ENCODE results near the gene S100PBP.
A peak's percentile ranks its signal among the peaks of the same experiment; 100 is the strongest.
"Not testable (repeated sequence)": the region's sequence is repeated elsewhere in the genome, so short reads cannot be mapped to it uniquely, and the experiment has no call there.

The S100PBP gene

DNA sequence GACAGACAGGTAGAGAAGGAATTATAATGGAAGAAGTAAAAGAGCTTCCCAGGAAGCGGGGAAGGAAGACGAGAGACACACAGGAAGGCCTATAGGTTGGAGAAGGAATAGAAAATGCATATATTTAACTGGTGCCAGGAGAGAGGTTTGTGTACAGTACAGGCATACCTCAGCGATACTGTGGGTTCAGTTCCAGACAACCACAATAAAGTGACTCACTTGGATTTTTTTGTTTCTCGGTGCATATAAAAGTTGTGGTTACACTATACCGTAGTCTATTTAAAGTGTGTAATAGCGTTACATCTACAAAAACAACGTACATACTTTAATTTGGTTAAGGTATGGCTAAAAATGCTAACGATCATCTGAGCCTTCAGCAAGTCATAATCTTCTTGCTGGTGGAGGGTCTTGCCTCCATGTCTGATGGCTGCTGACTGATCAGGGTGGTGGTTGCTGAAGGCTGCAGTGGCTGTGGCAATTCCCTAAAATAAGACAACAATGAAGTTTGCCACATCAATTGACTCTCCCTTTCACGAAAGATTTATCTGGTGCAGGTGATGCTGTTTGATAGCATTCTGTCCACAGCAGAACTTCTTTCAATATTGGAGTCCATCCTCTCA, 16.2 kb upstream of the S100PBP start:
- Histone ChIP-seq H3K36me3 (ENCODE audit: insufficient read depth, low read length) (peaks cover 43% of the 10 kb centered on the region), H3K9me3 (ENCODE audit: control insufficient read depth, insufficient read depth, low read length) (peaks cover 3% of the 10 kb centered on the region; the same call in 1 of the 2 replicates), H3K9ac (ENCODE audit: low read depth, low read length) (no peak overlapping the region), H3K4me1 (ENCODE audit: insufficient read depth, low read length) (no peaks in the 10 kb centered on the region)

DNA sequence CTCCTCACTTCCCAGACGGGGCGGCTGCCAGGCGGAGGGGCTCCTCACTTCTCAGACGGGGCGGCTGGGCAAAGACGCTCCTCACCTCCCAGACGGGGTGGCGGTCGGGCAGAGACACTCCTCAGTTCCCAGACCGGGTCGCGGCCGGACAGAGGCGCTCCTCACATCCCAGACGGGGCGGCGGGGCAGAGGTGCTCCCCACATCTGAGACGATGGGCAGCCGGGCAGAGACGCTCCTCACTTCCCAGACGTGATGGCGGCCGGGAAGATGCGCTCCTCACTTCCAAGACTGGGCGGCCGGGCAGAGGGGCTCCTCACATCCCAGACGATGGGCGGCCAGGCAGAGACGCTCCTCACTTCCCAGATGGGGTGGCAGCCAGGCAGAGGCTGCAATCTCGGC, 13.0 kb upstream of the S100PBP start:
- H3K9ac ChIP-seq (ENCODE audit: low read depth, low read length); H3K9me3 ChIP-seq (ENCODE audit: control insufficient read depth, insufficient read depth, low read length); H3K4me1 ChIP-seq (ENCODE audit: insufficient read depth, low read length): not testable (repeated sequence)
- H3K36me3 ChIP-seq (ENCODE audit: insufficient read depth, low read length) = peaks cover 49% of the 10 kb centered on the region

DNA sequence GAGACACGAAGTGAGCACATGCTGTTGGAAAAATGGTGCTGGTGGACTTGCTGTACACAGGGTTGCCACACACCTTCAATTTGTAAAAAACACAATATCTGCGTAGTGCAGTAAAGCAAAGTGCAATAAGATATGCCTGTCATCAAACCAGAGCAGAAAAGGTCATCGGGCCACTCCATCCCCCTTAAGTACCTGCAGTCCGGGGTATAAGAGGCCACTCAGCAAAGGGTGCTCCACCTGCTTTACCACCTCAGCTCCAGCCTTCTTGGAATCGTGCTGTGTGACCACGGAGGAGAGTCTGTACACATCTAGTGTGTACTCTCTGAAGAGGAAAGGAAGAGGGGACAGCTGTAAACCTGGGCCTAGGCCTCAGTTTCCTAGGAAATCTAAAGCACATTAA, 11.2 kb upstream of the S100PBP start:
- Histone ChIP-seq H3K4me1 (ENCODE audit: insufficient read depth, low read length) (no peaks in the 10 kb centered on the region), H3K9me3 (ENCODE audit: control insufficient read depth, insufficient read depth, low read length) (peaks cover 3% of the 10 kb centered on the region), H3K9ac (ENCODE audit: low read depth, low read length) (no peak overlapping the region), H3K36me3 (ENCODE audit: insufficient read depth, low read length) (peaks cover 57% of the 10 kb centered on the region)

DNA sequence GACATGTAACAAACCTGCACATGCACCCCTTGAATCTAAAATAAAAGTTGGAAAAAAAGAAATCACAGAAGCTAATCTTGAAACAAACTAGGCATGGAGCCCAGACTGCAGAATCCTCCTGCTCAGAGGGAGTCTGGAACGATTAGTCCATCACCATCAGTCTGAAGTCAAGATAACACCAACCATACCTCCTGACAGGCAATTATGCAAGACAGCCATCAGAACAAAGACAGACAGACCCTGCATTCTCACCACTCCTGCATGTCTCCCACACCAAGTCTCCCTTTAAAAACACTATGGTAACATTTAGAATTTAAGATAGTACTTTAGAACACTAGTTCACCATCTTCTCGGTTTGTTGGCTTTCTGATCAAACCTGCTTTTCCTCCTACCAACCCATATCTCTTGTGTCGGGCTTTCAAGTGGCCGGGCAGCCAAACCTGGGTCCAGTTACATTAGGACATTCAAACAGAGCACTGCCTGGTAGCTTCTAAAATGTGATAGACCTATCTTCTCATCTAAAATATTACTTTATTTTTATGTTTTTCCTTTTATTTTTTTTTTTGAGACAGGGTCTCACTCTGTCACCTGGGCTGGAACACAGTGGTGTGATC, 10.4 kb upstream of the S100PBP start:
- Histone ChIP-seq H3K9me3 (ENCODE audit: control insufficient read depth, insufficient read depth, low read length) (peaks cover 3% of the 10 kb centered on the region), H3K4me1 (ENCODE audit: insufficient read depth, low read length) (peaks cover 3% of the 10 kb centered on the region; the same call in 1 of the 2 replicates), H3K9ac (ENCODE audit: low read depth, low read length) (no peak overlapping the region), H3K36me3 (ENCODE audit: insufficient read depth, low read length) (peaks cover 52% of the 10 kb centered on the region)

DNA sequence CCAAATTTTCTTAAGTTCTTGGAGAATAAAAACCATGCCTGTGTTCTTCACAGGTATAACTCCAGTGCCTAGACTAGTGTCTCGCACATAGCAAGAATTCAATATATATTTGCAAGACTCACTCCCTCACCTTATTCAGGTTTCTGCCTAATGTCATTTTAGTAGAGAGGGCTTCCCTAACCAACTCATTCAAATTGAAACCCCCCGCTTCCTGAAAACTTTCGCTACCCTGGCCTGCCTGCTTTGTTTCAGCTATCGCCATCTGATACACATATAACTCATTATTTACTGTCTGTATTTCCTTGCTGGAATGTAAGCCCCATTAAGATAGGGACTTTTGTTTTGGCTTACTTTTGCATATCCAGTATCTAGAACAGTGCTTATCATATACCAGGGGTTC, 8.9 kb upstream of the S100PBP start:
- Histone ChIP-seq H3K36me3 (ENCODE audit: insufficient read depth, low read length) (peaks cover 41% of the 10 kb centered on the region), H3K9ac (ENCODE audit: low read depth, low read length) (no peak overlapping the region), H3K4me1 (ENCODE audit: insufficient read depth, low read length) (peaks cover 7% of the 10 kb centered on the region; the same call in 1 of the 2 replicates), H3K9me3 (ENCODE audit: control insufficient read depth, insufficient read depth, low read length) (peaks cover 3% of the 10 kb centered on the region)

DNA sequence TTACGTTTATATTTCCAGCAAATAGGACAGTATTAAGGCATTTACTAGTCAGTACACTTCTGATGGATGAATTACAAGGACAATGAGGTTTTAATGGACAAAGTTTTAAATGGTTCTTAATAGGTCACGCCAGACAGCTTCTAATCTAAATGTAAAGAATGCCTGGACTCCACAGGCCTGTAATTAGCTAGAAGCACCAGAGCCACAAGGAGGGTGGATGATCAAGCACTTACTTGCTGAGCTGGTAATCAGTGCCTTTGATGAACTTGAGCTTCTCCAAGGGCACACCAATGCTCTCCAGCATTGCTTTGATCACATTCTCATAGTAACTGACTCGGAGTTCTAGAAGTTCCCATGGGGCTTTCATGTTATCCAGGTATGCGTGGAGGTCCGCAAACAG, 7.1 kb upstream of the S100PBP start:
- no peak overlapping the region for H3K9ac ChIP-seq (ENCODE audit: low read depth, low read length)
- H3K9me3 ChIP-seq (ENCODE audit: control insufficient read depth, insufficient read depth, low read length) = peaks cover 1% of the 10 kb centered on the region
- H3K36me3 ChIP-seq (ENCODE audit: insufficient read depth, low read length) = peaks cover 46% of the 10 kb centered on the region
- peaks cover 9% of the 10 kb centered on the region for H3K4me1 ChIP-seq (ENCODE audit: insufficient read depth, low read length)

DNA sequence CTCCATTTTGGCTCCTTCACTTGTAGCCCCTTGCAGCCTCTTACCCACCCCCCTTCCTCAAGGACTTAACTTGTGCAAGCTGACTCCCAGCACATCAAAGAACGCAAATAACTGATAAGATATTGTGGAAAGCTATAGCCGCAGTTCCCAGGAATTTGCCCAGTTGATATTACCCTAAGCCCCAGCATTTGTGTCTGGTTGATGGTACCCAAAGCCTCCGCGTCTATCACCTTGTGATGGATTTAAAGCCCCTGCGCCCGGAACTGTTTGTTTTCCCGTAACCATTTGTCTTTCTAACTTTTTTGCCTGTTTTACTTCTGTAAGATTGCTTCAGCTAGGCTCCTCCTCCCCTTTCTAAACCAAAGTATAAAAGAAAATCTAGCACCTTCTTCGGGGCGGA, 6.2 kb upstream of the S100PBP start:
- Histone ChIP-seq H3K36me3 (ENCODE audit: insufficient read depth, low read length) (peaks cover 42% of the 10 kb centered on the region), H3K9ac (ENCODE audit: low read depth, low read length) (no peak overlapping the region), H3K9me3 (ENCODE audit: control insufficient read depth, insufficient read depth, low read length) (no peaks in the 10 kb centered on the region; the same call in 1 of the 2 replicates), H3K4me1 (ENCODE audit: insufficient read depth, low read length) (peaks cover 9% of the 10 kb centered on the region)

DNA sequence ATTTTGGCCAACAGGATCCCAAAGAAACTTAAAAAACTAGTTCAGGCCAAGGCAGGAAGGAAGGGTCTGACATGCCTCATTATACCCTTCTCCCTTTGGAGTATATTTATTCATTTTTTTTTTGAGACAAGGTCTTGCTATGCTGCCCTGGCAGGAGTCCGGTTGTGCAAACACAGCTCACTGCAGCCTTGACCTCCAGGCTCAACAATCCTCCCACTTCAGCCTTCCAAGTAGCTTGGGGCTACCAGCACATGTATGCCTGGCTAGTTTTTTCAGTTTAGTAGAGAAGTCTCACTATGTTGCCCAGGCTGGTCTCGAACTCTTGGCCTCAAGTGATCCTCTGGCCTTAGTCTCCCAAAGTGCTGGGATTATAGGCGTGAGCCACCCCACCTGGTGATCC, 5.5 kb upstream of the S100PBP start:
- Histone ChIP-seq H3K9ac (ENCODE audit: low read depth, low read length) (no peak overlapping the region), H3K36me3 (ENCODE audit: insufficient read depth, low read length) (peaks cover 36% of the 10 kb centered on the region), H3K4me1 (ENCODE audit: insufficient read depth, low read length) (peaks cover 9% of the 10 kb centered on the region), H3K9me3 (ENCODE audit: control insufficient read depth, insufficient read depth, low read length) (no peaks in the 10 kb centered on the region)

DNA sequence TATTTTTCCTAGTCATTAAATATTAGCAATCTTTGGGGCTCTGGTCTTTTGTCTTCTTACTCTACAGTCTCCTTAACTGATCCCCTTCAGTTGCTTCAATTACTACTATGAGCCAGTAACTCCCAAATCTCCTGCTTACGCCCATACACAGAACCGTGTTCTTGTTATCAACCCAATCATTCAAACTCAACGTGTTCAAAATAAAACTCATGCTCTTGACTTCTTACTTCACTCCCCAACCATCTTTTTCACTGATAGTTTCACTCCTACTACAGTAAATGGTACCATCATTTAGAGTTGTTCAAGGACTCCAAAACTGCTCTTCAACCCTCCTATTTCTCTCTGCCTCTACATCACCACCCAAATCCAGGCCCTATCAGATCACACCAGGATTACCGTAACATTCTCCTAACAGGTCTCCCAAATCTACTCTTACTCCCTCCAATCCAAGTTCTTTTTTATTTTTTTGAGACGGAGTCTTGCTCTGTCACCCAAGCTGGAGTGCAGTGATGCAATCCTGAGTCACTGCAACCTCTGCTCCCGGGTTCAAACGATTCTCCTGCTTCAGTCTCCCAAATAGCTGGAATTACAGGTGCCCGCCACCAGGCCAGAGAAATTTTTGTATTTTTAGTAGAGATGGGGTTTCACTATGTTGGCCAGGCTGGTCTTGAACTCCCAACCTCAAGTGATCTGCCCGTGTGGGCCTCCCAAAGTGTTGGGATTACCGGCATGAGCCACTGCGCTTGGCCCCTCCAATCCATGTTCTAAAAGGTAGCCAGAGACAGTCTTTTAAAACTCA, 3.3 kb upstream of the S100PBP start:
- Histone ChIP-seq H3K4me1 (ENCODE audit: insufficient read depth, low read length) (peaks cover 9% of the 10 kb centered on the region), H3K36me3 (ENCODE audit: insufficient read depth, low read length) (peaks cover 21% of the 10 kb centered on the region), H3K9ac (ENCODE audit: low read depth, low read length) (no peak overlapping the region), H3K9me3 (ENCODE audit: control insufficient read depth, insufficient read depth, low read length) (no peaks in the 10 kb centered on the region)

DNA sequence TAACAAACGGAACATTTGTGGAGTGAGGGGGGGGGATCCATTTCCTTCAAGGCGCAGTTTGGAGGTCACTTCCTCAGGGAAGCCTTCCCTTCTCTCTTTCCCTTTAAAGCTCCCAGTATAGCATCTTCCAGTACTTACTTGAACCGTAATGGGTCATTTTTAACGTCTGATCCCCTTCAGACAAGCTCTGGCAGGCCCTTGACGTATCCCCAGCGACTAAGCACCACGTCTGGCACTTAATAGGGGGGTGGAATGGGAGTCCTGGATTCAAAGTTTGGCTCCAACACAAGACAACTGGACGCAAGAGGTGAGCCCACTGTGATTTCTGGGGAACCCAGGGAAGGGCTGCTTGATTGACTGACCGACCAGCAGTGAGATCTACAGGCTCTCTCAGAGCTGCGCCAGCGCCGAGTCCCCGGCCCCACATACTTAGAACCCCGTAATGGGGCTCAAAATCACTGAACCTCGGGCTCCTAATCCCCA, 736 bp upstream of the S100PBP start:
- Histone ChIP-seq H3K4me1 (ENCODE audit: insufficient read depth, low read length) (peaks cover 9% of the 10 kb centered on the region), H3K36me3 (ENCODE audit: insufficient read depth, low read length) (peaks cover 4% of the 10 kb centered on the region; the same call in 1 of the 2 replicates), H3K9ac (ENCODE audit: low read depth, low read length) (peak overlapping the region; percentile 80), H3K9me3 (ENCODE audit: control insufficient read depth, insufficient read depth, low read length) (no peaks in the 10 kb centered on the region)

DNA sequence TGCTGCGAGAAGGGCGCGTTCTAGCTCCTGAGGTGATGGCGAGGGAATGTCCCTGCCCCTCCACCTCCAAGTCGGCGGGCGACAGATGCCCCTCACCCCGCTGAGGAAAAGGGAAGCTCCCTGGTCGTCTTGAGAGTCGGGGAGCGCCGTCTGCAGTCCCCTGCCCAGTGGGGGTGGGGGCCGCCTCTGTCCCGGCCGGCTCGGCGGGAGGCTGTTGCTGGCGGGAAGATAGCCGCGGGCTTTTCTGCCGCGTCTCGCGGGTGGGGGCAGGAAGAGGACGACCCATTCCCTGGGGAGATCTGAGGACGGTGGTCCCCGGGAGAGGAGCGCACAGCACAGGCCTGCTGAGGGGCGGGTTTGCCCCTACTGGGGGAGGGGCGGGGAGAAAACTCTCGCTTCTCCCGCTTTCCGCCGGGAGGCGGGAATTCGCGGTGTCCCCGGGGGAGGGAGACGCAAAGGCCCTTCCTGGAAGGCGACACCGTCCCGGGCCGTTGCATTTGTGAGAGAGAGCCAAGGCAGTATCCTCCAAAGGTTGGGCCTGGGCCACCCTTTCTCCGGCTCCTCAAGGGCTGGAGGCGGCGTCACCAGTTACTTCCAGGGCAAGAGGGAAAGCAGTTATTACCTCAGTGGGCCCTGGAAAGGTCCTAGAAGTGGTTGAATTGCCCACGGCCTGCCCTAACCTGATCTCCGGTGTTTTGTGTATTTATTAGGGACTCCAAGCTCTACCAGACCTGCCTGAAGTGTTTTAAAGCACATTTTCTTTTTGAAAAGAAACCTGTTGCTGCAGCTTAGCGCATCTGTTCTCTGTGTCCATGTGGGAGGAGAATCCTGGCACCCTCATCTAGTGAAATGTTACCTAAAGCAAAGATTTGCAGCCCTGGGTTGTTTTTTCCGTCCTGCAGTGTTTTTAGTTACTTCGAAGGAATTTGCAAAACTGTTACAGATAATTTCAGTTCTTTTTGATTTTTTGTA, 648 bp downstream of the S100PBP start:
- peaks cover 4% of the 10 kb centered on the region; the same call in 1 of the 2 replicates for H3K36me3 ChIP-seq (ENCODE audit: insufficient read depth, low read length)
- peak overlapping the region; percentile 95 for H3K9ac ChIP-seq (ENCODE audit: low read depth, low read length)
- H3K9me3 ChIP-seq (ENCODE audit: control insufficient read depth, insufficient read depth, low read length) = no peaks in the 10 kb centered on the region
- peaks cover 3% of the 10 kb centered on the region for H3K4me1 ChIP-seq (ENCODE audit: insufficient read depth, low read length)

DNA sequence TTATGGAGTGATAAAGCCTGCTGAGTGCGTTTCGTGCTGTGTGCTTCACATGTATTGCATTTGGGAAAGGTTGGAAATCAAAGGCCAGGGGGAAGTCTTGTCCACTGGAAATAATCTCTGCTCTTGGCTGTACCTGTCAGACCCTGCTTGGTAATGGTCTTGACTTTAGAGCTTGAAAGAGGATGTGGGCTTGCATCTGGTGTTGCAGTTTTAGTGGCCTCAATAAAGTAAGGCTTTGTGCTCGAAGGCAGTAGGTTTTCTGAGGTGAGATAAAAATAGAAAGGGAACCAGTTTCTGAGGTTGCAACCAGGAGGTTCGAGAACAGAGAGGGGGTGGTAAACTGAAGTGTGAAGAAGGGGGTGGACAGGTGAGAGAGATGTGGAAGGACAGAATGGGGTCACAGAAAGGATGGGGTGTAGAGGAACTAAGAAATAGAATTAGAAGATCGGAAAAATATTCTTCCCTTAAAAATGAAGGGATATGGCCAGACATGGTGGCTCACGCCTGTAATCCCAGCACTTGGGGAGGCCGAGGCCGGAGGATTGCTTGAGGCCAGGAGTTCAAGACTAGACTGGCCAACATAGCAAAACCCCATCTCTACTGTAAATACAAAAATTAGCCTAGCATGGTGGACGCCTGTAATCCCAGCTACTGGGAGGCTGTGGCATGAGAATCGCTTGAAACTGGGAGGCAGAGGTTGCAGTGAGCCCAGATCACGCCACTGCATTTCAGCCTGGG, 1.5 kb downstream of the S100PBP start:
- Histone ChIP-seq H3K9me3 (ENCODE audit: control insufficient read depth, insufficient read depth, low read length) (no peaks in the 10 kb centered on the region), H3K36me3 (ENCODE audit: insufficient read depth, low read length) (peaks cover 4% of the 10 kb centered on the region; the same call in 1 of the 2 replicates), H3K4me1 (ENCODE audit: insufficient read depth, low read length) (peaks cover 3% of the 10 kb centered on the region), H3K9ac (ENCODE audit: low read depth, low read length) (peak overlapping the region; percentile 95)

DNA sequence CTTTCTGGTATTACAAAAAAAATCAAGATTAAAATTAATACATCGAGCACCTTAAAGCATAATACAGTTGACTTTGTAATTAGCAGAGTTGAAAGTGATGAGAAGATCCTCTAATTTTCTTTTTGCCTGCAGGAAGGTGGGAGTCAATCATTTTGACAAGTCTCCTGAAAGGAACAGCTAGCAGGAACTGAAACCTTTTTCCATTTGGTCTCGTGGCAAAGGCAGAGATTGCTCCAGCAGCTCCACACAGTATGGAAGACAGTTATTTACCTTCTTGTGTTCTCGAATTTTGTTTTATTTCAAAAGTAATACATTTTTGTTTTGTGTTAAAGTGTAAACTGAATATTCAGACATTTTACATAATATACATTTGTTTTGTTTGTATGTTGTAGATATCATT, 7.7 kb downstream of the S100PBP start:
- Histone ChIP-seq H3K9ac (ENCODE audit: low read depth, low read length) (no peak overlapping the region), H3K9me3 (ENCODE audit: control insufficient read depth, insufficient read depth, low read length) (no peaks in the 10 kb centered on the region), H3K4me1 (ENCODE audit: insufficient read depth, low read length) (no peaks in the 10 kb centered on the region), H3K36me3 (ENCODE audit: insufficient read depth, low read length) (peaks cover 9% of the 10 kb centered on the region)

Measured in ES-I3 (cell line).